ENCODE data around the gene UBE2J2.

DNA sequence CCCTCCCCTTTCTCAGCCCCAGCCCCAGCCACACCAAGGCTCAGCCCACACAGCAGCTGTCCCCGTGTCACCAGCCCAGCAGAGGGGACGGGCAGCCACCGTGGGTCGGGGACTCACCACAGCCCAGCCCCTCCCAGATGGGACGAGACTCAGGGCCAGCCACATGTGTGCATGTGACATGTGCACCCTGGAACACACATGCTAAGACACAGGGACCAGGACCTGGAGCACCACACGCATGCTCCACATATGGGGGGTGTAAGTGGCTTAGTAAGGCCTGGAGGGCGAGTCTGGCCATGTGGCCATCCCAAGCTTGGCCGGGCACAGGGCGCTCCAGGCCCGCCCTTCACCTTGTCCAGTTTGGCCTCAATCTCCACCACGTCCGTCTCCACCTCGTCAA lies 30.1 kb upstream of the UBE2J2 start:
- no peak for TF ChIP-seq RFX5 (IDR thresholded peaks at IDR 0.05; ENCODE audit: low read length)
- TF ChIP-seq, protein P1, sequence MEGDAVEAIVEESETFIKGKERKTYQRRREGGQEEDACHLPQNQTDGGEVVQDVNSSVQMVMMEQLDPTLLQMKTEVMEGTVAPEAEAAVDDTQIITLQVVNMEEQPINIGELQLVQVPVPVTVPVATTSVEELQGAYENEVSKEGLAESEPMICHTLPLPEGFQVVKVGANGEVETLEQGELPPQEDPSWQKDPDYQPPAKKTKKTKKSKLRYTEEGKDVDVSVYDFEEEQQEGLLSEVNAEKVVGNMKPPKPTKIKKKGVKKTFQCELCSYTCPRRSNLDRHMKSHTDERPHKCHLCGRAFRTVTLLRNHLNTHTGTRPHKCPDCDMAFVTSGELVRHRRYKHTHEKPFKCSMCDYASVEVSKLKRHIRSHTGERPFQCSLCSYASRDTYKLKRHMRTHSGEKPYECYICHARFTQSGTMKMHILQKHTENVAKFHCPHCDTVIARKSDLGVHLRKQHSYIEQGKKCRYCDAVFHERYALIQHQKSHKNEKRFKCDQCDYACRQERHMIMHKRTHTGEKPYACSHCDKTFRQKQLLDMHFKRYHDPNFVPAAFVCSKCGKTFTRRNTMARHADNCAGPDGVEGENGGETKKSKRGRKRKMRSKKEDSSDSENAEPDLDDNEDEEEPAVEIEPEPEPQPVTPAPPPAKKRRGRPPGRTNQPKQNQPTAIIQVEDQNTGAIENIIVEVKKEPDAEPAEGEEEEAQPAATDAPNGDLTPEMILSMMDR (IDR thresholded peaks at IDR 0.05), result no peak
- no peak for TF ChIP-seq TAF1 (IDR thresholded peaks at IDR 0.05; ENCODE audit: borderline replicate concordance, low read depth, low read length)
- TF ChIP-seq RAD21 (IDR thresholded peaks at IDR 0.05; ENCODE audit: low read length), result no peak
- TF ChIP-seq GATA2 (CRISPR knock-in tag; IDR thresholded peaks at IDR 0.05), result no peak
- TF ChIP-seq FOSL2 (IDR thresholded peaks at IDR 0.05; ENCODE audit: borderline replicate concordance, low read depth), result no peak

All from SK-N-SH (cell line).